GM20431 (cell line): ENCODE data around the gene CELSR1.

ENCODE experiments used
- in situ Hi-C: fragments of 300-500 bp; cut with MseI, MboI; formaldehyde crosslinking; loops from one replicate; pipeline ENCODE4 v1.15.0; 2020; ENCODE audit warnings: low sequenced_read_pairs; ENCODE audit not compliant: unreplicated experiment

CELSR1 gene

DNA sequence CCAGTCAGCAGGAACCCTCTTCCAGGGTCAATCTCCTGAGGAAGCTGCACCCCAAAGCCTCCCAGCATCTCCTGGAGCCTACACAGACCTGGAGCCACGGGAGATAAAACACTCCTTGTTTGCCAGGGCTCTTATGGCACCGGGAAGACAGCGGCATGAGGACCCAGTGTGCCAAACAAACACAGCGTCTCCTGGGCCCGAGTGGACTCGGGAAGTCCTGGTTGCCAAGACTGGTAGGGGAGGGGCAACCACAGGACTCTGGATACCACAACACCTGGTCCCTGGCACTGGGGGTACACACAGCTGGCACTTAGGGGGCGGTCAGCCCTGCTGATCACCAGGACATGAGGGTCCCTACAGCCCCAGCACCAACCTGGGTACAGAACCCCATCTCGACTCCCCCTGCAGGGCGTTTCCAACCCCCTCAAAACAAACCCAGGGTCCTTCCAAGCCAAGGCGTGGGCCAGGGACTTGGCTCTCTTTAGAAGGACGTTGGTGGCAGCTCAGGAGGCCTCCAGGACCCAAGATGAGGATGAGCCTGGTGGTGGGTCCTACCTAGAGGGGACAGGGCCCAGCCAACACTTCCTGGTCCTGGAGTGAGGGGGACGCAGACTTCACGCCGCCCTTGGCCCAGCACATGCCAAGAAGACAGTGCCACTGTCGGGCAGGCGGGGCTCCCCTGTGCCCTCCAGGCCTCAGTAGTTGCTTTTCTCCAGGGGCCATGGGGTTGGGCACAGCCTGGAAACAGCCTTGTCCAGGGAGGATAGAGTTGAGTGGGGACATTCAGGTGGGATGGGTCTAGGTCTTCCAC lies 85.0 kb downstream of the CELSR1 start:
- in situ Hi-C loops: no loop called here

DNA sequence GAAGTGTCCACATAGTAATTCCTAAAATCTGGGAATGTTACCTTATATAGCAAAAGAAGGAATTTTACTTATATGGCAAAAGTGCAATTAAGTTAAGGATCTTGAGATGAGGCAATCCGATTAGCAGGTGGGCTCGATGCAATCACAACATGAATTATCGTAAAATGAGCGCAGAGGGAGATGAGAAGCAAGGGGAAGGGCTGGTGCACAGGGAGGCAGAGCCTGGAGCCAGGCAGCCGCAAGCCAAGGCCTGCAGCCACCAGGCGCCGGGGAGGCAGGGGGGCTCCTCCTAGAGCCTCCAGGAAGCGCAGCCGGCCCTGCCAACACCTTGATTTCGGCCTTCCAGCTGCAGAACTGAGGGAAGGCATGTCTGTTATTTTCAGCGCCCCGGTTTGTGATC lies 85.7 kb downstream of the CELSR1 start:
- in situ Hi-C loops: no loop called here

GRCh38 chr22:46450931-46451561 lies 86.4 kb downstream of the CELSR1 start:
- in situ Hi-C loops: no loop called here

GRCh38 chr22:46449974-46450745 lies 87.3 kb downstream of the CELSR1 start:
- in situ Hi-C loops: no loop called here

- in situ Hi-C loops: no loop called here
These were observed 88.2 kb downstream of the CELSR1 start for GRCh38 chr22:46449116-46449691.

GRCh38 chr22:46448333-46448732 lies 89.1 kb downstream of the CELSR1 start:
- in situ Hi-C loops: no loop called here

DNA sequence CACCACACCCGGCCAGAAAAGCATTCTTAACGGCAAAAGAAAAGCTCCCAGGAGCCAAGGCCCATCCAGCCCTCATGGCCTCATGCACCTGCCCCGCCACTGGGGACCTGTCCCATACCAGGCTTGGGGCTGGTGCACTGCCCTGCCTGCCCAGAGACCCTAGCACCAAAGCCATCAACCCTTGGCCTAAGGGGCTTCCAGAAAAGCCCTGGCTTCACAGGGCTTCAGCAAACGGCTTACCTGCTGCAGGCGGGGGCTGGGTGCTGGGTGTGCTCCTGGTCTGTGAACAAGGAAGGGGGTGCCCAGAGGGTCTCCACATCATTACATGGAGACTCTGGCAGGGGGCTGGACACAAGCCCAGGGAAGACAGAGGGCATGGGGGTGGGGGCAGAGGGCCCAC lies 89.5 kb downstream of the CELSR1 start:
- in situ Hi-C loops: no loop called here

GRCh38 chr22:46446799-46447198 lies 90.6 kb downstream of the CELSR1 start:
- in situ Hi-C loops: no loop called here

- in situ Hi-C loops: no loop called here
These were observed 91.5 kb downstream of the CELSR1 start for GRCh38 chr22:46445771-46446420.

DNA sequence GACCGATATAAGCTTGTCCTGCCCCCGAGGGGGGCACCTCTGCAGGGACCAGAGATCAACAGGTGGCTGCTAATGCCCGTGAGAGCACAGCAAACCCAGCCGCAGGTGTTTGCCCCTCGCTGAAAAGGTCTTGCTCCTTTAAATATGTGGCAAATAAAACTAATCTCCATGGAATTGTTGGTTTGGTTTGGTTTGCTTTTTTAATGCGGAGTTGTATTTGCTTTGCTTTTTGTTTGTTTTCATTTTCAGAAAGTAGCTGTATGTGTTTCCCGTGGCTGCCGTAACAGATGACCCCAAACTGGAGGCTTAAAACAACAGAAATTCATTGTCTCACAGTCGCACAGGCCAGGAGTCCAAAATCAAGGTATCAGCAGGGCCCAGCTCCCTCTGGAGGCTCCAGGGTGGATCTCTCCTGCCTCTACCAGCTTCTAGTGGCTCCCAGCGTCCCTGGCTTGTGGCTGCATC lies 93.0 kb downstream of the CELSR1 start:
- in situ Hi-C loops: no loop called here

- in situ Hi-C loops: no loop called here
These were observed 93.5 kb downstream of the CELSR1 start for GRCh38 chr22:46443850-46444389.

GRCh38 chr22:46442217-46442853 lies 95.1 kb downstream of the CELSR1 start:
- in situ Hi-C loops: no loop called here

DNA sequence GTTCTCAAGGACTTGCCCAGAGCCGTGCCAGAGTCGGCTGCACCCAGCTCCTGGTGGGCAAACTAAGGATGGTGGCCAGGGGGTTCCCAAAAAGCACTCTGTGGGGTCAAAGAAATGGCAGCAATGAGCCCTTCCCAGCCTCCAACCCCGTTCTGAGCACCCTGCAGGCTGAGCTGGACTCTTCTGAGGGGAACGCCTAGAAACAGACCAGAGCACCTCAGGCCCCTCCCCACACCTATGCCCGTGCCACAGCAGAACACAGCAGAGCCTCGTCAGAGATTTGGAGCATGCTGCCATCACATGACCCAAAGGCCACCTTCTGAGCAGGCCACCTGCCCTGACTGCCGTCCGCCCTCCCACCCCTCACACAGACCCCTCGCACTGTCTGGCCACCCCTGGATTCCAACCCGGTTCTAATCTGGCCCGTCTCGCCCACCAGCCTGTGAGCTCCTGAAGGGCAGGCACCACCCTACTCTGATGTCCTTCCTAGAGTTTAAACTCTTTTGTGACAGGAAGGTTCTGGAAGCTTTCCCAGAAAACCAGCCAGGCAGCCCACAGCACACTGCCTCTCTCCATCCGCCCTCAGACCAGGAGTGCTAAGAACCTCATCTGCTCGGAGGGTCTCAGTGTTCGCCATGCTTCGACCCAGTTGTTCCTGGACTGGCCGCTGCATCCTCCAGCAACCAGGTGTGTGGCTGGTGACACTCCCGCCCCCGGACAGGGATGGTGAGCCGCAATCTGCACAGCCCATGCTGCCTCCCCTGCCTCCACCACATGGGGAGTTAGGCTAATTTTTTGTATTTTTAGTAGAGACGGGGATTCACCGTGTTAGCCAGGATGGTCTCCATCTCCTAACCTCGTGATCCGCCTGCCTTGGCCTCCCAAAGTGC lies 97.6 kb downstream of the CELSR1 start:
- in situ Hi-C loops: no loop called here

- in situ Hi-C loops: no loop called here
These were observed 98.3 kb downstream of the CELSR1 start for GRCh38 chr22:46439111-46439510.

DNA sequence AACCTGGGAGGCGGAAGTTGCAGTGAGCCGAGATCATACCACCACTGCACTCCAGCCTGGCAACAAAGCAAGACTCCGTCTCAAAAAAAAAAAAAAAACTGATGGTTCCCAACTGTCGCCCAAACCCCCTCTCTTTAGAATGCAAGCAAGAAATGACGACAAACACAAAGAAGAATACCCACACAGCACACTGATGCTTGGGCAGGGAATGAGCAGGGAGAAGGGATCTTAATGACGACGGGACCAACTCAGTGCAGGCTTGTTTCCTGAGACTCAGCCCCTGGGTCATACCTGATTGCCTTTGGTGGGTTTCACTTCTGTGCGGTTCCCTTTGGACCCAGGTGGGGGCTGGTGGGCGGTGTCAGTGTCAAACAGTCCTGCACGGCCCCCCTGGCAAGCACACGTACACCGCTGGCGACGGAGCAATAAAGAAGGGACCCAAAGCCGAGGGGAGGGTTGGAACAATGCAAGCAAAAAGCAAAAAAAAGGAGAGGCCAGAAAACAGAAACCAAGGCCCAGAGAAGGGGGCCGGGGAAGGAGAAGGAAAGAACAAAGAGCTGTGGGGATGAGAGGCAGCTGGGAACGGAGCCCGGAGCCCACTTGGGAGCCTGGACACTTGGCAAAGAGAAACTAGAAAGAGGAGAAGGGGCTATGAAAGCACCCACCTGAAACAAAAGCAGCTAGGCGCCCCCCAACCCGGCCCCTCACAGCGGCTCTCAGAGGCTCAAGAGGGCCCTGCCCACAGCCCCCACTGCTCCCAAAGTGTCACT lies 99.6 kb downstream of the CELSR1 start:
- in situ Hi-C loops: no loop called here

- in situ Hi-C loops: no loop called here
These were observed 100.7 kb downstream of the CELSR1 start for GRCh38 chr22:46436595-46437175.

DNA sequence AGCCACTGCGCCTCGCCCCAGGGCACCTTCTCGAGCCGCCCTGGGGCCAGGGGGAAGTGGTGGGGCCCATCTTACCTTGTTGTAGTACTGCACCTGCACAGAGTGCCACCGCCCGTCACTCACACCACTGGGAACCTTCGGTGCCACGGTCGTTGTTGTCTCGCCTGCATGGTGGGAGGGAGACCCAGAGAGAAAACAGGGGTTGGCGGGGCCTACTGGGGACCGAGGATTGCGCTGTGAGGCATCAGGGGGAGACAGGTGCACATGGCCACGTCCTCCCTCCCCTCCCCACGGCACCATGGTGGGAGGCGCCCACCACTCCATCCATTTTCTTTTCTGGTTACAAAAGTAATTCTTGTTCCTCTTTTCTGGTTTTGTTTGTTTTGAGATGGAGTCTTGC lies 104.1 kb downstream of the CELSR1 start:
- in situ Hi-C loops: no loop called here
